DOHH2 (cell line): ENCODE data around the gene ANKRD28.
"Not testable (repeated sequence)": the region's sequence is repeated elsewhere in the genome, so short reads cannot be mapped to it uniquely, and the experiment has no call there.

Experiments
- EZH2phosphoT487 ChIP-seq: fragments of 200-600 bp; sonication (generic); IDR thresholded peaks from 2 replicates; pipeline ENCODE4 v1.6.1; 2017; ENCODE audit warnings: borderline replicate concordance, mild to moderate bottlenecking, antibody characterized with exemption, low read length, moderate library complexity, mixed read lengths
- TF ChIP-seq, protein P1 (sequence below): fragments of 200-600 bp; sonication (generic); IDR thresholded peaks from one replicate; pipeline ENCODE4 v1.5.1; 2014; ENCODE audit warnings: antibody characterized with exemption, mild to moderate bottlenecking, low read depth, low read length; ENCODE audit not compliant: poor library complexity, severe bottlenecking

DNA sequence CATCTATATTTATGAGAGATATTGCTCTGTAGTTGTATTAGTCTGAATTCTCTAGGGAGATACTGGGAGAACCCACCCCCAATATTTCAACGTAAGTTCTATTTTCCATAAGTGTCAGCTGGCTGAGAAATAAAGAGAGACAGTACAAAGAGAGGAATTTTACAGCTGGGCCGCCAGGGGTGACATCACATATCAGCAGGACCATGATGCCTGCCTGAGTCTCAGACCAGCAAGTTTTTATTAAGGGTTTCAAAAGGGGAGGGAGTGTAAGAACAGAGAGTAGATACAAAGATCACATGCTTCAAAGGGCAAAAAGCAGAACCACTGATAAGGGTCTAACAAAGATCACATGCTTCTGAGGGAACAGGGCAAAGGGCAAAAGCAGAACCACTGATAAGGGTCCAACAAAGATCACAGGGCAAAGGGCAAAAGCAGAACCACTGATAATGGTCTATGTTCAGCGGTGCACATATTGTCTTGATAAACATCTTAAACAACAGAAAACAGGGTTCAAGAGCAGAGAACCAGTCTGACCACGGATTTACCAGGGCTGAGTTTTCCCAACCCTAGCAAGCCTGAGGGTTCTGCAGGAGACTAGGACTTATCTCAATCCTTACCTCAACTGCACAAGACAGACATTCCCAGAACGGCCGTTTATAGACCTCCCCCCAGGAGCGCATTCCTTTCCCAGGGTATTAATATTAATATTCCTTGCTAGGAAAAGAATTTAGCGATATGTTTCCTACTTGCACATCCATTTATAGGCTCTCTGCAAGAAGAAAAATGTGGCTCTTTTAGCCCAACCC is 177.9 kb downstream of the ANKRD28 start:
- TF ChIP-seq, protein P1, sequence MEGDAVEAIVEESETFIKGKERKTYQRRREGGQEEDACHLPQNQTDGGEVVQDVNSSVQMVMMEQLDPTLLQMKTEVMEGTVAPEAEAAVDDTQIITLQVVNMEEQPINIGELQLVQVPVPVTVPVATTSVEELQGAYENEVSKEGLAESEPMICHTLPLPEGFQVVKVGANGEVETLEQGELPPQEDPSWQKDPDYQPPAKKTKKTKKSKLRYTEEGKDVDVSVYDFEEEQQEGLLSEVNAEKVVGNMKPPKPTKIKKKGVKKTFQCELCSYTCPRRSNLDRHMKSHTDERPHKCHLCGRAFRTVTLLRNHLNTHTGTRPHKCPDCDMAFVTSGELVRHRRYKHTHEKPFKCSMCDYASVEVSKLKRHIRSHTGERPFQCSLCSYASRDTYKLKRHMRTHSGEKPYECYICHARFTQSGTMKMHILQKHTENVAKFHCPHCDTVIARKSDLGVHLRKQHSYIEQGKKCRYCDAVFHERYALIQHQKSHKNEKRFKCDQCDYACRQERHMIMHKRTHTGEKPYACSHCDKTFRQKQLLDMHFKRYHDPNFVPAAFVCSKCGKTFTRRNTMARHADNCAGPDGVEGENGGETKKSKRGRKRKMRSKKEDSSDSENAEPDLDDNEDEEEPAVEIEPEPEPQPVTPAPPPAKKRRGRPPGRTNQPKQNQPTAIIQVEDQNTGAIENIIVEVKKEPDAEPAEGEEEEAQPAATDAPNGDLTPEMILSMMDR, result not testable (repeated sequence)
- TF ChIP-seq EZH2phosphoT487, result not testable (repeated sequence)
